K562 (cell line): ENCODE results near the gene SLC25A21. TPM values are rescaled to one million over a fixed set of nuclear protein-coding genes. Genes with fewer than 3 reads are reported as not detected.

ENCODE experiments used
- CEBPB ChIP-seq: fragments of 450-650 bp; IDR thresholded peaks from 2 replicates; pipeline ENCODE4 v1.6.1; 2016; ENCODE audit warnings: missing genetic modification characterization, missing compliant biosample characterization
- ELF4 ChIP-seq: fragments of 450-650 bp; formaldehyde crosslinking; IDR thresholded peaks from 2 replicates; pipeline ENCODE4 v1.4.0; 2022; ENCODE audit warnings: missing genetic modification characterization
- MTF1 ChIP-seq: fragments of 250-450 bp; sonication (Bioruptor Pico); IDR thresholded peaks from 2 replicates; pipeline ENCODE4 v1.9.0; 2021; ENCODE audit warnings: moderate library complexity, mild to moderate bottlenecking, inconsistent platforms, borderline replicate concordance
- RBM17 ChIP-seq: fragments of 200-400 bp; formaldehyde crosslinking; IDR thresholded peaks from 2 replicates; pipeline ENCODE4 v1.6.1; 2017; ENCODE audit warnings: low read depth, mild to moderate bottlenecking, low read length, borderline replicate concordance
- RBM34 ChIP-seq: fragments of 200-400 bp; formaldehyde crosslinking; IDR thresholded peaks from 2 replicates; pipeline ENCODE4 v1.6.1; 2018; ENCODE audit warnings: low read length, borderline replicate concordance; ENCODE audit not compliant: insufficient read depth
- SMAD1 ChIP-seq: fragments of 150-350 bp; IDR thresholded peaks from 2 replicates; pipeline ENCODE4 v1.6.1; 2014; ENCODE audit warnings: low read length, low read depth; ENCODE audit not compliant: partially characterized antibody
- SRF ChIP-seq, 2 experiments: fragments of 250-450, 450-650 bp in 1 of 2; sonication (Bioruptor Pico) in 1 of 2; sonication (generic) in 1 of 2; formaldehyde crosslinking; IDR thresholded peaks; 2 replicates each; pipeline versions ENCODE4 v1.5.0 to v1.5.1; 2020 to 2022; ENCODE audit warnings: mild to moderate bottlenecking in 1 of 2, missing genetic modification reagents in 1 of 2
- SRSF1 ChIP-seq: fragments of 200-400 bp; formaldehyde crosslinking; IDR thresholded peaks from 2 replicates; pipeline ENCODE4 v1.6.1; 2017; ENCODE audit warnings: mild to moderate bottlenecking, low read depth, low read length, moderate library complexity
- ZFPM2 ChIP-seq: fragments of 250-450 bp; sonication (Bioruptor Pico); IDR thresholded peaks from 2 replicates; pipeline ENCODE4 v1.5.1; 2022; ENCODE audit warnings: mild to moderate bottlenecking
- ZNF165 ChIP-seq: fragments of 250-450 bp; sonication (Bioruptor Pico); IDR thresholded peaks from 2 replicates; pipeline ENCODE4 v1.4.0; 2020; ENCODE audit warnings: borderline replicate concordance
- ZNF24 ChIP-seq: fragments of 450-650 bp; IDR thresholded peaks from 2 replicates; pipeline ENCODE4 v1.6.1; 2016
- ZNF57 ChIP-seq: fragments of 450-650 bp; formaldehyde crosslinking; IDR thresholded peaks from 2 replicates; pipeline ENCODE4 v1.4.0; 2020; ENCODE audit warnings: mild to moderate bottlenecking, moderate library complexity
- polyA plus RNA-seq, 8 experiments: library from polyadenylated mRNA; depleted of rRNA in 4 of 8; stranded (reverse) in 5 of 8; unstranded in 3 of 8; fragments of >200 nt; fragmentation: Nextera tagmentation in 2 of 8; fragmentation: Illumina TruSeq in 1 of 8; extraction: Ambion mirVana in 2 of 8; extraction: Trizol in 1 of 8; gene quantifications; 2 replicates each; pipeline versions ENCODE4 v1.2.1 to v1.2.3, GENCODE V29; 2011 to 2014; ENCODE audit warnings: inconsistent platforms in 1 of 8, missing spikeins in 1 of 8
- total RNA-seq, 7 experiments: library from RNA; depleted of rRNA in 6 of 7; stranded (reverse); fragments of >200 nt in 6 of 7; fragmentation: Illumina TruSeq in 2 of 7; extraction: Trizol in 2 of 7; gene quantifications; 2 replicates each; pipeline versions ENCODE4 v1.2.1 to v1.2.3, GENCODE V29; 2011 to 2021; ENCODE audit warnings: low replicate concordance in 1 of 7
- TF ChIP-seq, protein P1 (sequence below): sonication (generic); formaldehyde crosslinking; IDR thresholded peaks from 2 replicates; pipeline ENCODE4 v1.8.0; 2022; ENCODE audit warnings: mild to moderate bottlenecking, missing genetic modification reagents
- TF ChIP-seq, protein P2 (sequence below): fragments of 450-650 bp; IDR thresholded peaks from 2 replicates; pipeline ENCODE4 v1.6.1; 2016; ENCODE audit warnings: low read depth, mild to moderate bottlenecking, moderate library complexity
- TF ChIP-seq, protein P3 (sequence below): fragments of 450-650 bp; IDR thresholded peaks from 2 replicates; pipeline ENCODE4 v1.6.1; 2016; ENCODE audit warnings: mild to moderate bottlenecking, moderate library complexity

SLC25A21 gene
- total and polyA plus RNA-seq, 9 of the 15 experiments (the other 6 are each of a cell fraction or from before 2014, with no cell fraction given), result 15.2 to 46.7 (median 28.7) TPM

- TF ChIP-seq, protein P1, sequence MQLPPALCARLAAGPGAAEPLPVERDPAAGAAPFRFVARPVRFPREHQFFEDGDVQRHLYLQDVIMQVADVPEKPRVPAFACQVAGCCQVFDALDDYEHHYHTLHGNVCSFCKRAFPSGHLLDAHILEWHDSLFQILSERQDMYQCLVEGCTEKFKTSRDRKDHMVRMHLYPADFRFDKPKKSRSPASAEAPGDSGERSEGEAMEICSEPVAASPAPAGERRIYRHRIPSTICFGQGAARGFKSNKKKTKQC (CRISPR knock-in tag), result no peak
- TF ChIP-seq RBM17, result no peak
- no peak for TF ChIP-seq RBM34
- TF ChIP-seq CEBPB (tag), result peak; percentile 87
- TF ChIP-seq SRF (CRISPR knock-in tag; IDR thresholded peaks at IDR 0.05), result peak in 1 of 2 experiments; percentile 80; a peak in 1 of 4 replicates
- TF ChIP-seq ZNF165 (CRISPR knock-in tag), result peak; percentile 95
- TF ChIP-seq ZNF57 (CRISPR knock-in tag), result peak; percentile 87
- TF ChIP-seq ELF4 (CRISPR knock-in tag), result peak; percentile 92; the same call in 1 of the 2 replicates
- TF ChIP-seq, protein P2, sequence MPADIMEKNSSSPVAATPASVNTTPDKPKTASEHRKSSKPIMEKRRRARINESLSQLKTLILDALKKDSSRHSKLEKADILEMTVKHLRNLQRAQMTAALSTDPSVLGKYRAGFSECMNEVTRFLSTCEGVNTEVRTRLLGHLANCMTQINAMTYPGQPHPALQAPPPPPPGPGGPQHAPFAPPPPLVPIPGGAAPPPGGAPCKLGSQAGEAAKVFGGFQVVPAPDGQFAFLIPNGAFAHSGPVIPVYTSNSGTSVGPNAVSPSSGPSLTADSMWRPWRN, result no peak
- TF ChIP-seq ZFPM2 (CRISPR knock-in tag), result peak; percentile 74; the same call in 1 of the 2 replicates
- no peak for TF ChIP-seq SRSF1
- TF ChIP-seq, protein P3, sequence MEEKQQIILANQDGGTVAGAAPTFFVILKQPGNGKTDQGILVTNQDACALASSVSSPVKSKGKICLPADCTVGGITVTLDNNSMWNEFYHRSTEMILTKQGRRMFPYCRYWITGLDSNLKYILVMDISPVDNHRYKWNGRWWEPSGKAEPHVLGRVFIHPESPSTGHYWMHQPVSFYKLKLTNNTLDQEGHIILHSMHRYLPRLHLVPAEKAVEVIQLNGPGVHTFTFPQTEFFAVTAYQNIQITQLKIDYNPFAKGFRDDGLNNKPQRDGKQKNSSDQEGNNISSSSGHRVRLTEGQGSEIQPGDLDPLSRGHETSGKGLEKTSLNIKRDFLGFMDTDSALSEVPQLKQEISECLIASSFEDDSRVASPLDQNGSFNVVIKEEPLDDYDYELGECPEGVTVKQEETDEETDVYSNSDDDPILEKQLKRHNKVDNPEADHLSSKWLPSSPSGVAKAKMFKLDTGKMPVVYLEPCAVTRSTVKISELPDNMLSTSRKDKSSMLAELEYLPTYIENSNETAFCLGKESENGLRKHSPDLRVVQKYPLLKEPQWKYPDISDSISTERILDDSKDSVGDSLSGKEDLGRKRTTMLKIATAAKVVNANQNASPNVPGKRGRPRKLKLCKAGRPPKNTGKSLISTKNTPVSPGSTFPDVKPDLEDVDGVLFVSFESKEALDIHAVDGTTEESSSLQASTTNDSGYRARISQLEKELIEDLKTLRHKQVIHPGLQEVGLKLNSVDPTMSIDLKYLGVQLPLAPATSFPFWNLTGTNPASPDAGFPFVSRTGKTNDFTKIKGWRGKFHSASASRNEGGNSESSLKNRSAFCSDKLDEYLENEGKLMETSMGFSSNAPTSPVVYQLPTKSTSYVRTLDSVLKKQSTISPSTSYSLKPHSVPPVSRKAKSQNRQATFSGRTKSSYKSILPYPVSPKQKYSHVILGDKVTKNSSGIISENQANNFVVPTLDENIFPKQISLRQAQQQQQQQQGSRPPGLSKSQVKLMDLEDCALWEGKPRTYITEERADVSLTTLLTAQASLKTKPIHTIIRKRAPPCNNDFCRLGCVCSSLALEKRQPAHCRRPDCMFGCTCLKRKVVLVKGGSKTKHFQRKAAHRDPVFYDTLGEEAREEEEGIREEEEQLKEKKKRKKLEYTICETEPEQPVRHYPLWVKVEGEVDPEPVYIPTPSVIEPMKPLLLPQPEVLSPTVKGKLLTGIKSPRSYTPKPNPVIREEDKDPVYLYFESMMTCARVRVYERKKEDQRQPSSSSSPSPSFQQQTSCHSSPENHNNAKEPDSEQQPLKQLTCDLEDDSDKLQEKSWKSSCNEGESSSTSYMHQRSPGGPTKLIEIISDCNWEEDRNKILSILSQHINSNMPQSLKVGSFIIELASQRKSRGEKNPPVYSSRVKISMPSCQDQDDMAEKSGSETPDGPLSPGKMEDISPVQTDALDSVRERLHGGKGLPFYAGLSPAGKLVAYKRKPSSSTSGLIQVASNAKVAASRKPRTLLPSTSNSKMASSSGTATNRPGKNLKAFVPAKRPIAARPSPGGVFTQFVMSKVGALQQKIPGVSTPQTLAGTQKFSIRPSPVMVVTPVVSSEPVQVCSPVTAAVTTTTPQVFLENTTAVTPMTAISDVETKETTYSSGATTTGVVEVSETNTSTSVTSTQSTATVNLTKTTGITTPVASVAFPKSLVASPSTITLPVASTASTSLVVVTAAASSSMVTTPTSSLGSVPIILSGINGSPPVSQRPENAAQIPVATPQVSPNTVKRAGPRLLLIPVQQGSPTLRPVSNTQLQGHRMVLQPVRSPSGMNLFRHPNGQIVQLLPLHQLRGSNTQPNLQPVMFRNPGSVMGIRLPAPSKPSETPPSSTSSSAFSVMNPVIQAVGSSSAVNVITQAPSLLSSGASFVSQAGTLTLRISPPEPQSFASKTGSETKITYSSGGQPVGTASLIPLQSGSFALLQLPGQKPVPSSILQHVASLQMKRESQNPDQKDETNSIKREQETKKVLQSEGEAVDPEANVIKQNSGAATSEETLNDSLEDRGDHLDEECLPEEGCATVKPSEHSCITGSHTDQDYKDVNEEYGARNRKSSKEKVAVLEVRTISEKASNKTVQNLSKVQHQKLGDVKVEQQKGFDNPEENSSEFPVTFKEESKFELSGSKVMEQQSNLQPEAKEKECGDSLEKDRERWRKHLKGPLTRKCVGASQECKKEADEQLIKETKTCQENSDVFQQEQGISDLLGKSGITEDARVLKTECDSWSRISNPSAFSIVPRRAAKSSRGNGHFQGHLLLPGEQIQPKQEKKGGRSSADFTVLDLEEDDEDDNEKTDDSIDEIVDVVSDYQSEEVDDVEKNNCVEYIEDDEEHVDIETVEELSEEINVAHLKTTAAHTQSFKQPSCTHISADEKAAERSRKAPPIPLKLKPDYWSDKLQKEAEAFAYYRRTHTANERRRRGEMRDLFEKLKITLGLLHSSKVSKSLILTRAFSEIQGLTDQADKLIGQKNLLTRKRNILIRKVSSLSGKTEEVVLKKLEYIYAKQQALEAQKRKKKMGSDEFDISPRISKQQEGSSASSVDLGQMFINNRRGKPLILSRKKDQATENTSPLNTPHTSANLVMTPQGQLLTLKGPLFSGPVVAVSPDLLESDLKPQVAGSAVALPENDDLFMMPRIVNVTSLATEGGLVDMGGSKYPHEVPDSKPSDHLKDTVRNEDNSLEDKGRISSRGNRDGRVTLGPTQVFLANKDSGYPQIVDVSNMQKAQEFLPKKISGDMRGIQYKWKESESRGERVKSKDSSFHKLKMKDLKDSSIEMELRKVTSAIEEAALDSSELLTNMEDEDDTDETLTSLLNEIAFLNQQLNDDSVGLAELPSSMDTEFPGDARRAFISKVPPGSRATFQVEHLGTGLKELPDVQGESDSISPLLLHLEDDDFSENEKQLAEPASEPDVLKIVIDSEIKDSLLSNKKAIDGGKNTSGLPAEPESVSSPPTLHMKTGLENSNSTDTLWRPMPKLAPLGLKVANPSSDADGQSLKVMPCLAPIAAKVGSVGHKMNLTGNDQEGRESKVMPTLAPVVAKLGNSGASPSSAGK, result no peak
- no peak for TF ChIP-seq ZNF24
- peak; percentile 92 for TF ChIP-seq MTF1
- no peak for TF ChIP-seq SMAD1
These were observed 5.0 kb downstream of the SLC25A21 start (continued) for GRCh38 chr14:37167151-37168047.
